DND-41 (cell line): ENCODE results near the gene CFAP206.

ENCODE experiments used
- ATAC-seq: fragments of 200-7000 bp; cut with Tn5 transposase; 3 replicates; pipeline ENCODE4 v1.9.1; 2021; ENCODE audit warnings: low read depth; ENCODE audit not compliant: insufficient read depth
- DNase-seq: peaks from one replicate; pipeline ENCODE4 v3.0.0-alpha.2; 2020
- H2AFZ ChIP-seq: 2 replicates; pipeline ENCODE4 v1.6.0; 2012; ENCODE audit warnings: low read depth, low read length
- H3K27ac ChIP-seq: 2 replicates; pipeline ENCODE4 v1.5.1; 2012; ENCODE audit warnings: low read length, inconsistent platforms
- H3K27me3 ChIP-seq: fragments of 200-600 bp; sonication (generic); 2 replicates; pipeline ENCODE4 v1.6.0; 2012; ENCODE audit warnings: low read length, mild to moderate bottlenecking, inconsistent platforms; ENCODE audit not compliant: insufficient read depth, poor library complexity
- H3K36me3 ChIP-seq: 2 replicates; pipeline ENCODE4 v1.5.1; 2012; ENCODE audit warnings: low read length, inconsistent platforms; ENCODE audit not compliant: insufficient read depth
- H3K4me1 ChIP-seq: 2 replicates; pipeline ENCODE4 v1.5.1; 2012; ENCODE audit warnings: mild to moderate bottlenecking, low read length; ENCODE audit not compliant: insufficient read depth
- H3K4me2 ChIP-seq: 2 replicates; pipeline ENCODE4 v1.6.0; 2012; ENCODE audit warnings: mild to moderate bottlenecking, moderate library complexity, low read length, inconsistent platforms; ENCODE audit not compliant: insufficient read depth
- H3K4me3 ChIP-seq, 2 experiments: fragments of 200-600 bp in 1 of 2; shearing (Covaris generic) in 1 of 2; 2 replicates each; pipeline ENCODE4 v1.5.1; 2012 to 2016; ENCODE audit warnings: inconsistent platforms in 2 of 2, low read length in 2 of 2, mild to moderate bottlenecking in 2 of 2, low read depth in 1 of 2, moderate library complexity in 1 of 2
- H3K79me2 ChIP-seq: 2 replicates; pipeline ENCODE4 v1.6.0; 2012; ENCODE audit warnings: low read length, inconsistent platforms; ENCODE audit not compliant: insufficient read depth
- H3K9ac ChIP-seq: 2 replicates; pipeline ENCODE4 v1.6.0; 2012; ENCODE audit warnings: low read depth, mild to moderate bottlenecking, inconsistent platforms, low read length, moderate library complexity
- H3K9me3 ChIP-seq: 2 replicates; pipeline ENCODE4 v1.5.1; 2012; ENCODE audit warnings: low read length, moderate library complexity, mild to moderate bottlenecking, inconsistent platforms; ENCODE audit not compliant: insufficient read depth, severe bottlenecking
- H4K20me1 ChIP-seq: 2 replicates; pipeline ENCODE4 v1.6.0; 2012; ENCODE audit warnings: low read length; ENCODE audit not compliant: insufficient read depth
- EZH2 ChIP-seq: IDR thresholded peaks from 3 replicates; pipeline ENCODE4 v1.6.1; 2012; ENCODE audit warnings: borderline replicate concordance, low read depth, mild to moderate bottlenecking, moderate library complexity, low read length, inconsistent platforms; ENCODE audit not compliant: severe bottlenecking
- TF ChIP-seq, protein P1 (sequence below): IDR thresholded peaks from 2 replicates; pipeline ENCODE4 v1.5.1; 2012; ENCODE audit warnings: borderline replicate concordance, low read length, moderate library complexity, mild to moderate bottlenecking; ENCODE audit not compliant: poor library complexity, severe bottlenecking; ENCODE audit errors: extremely low read depth

Gene CFAP206

DNA sequence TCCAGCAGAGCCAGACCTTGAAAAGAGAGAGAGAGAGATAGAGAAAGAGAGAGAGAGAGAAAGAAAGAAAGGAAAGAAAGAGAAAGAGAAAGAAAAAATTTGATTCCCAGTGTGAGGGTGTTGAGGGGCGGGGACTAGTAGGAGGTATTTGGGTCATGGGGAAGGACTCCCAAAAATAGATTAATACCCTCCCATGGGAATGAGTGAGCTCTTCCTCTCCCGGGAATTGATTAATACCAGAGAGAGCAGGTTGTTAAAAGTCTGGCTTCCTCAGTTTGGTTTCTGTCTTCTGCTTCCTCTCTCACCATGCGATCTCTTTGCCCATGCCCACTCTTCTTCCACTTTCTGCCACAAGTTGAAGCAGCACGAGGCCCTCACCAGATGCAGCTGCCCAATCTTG, 28.8 kb upstream of the CFAP206 start:
- Histone ChIP-seq H3K9me3 (no peaks in the 10 kb centered on the region), H3K27me3 (no peaks in the 10 kb centered on the region), H3K27ac (no peak overlapping the region), H3K79me2 (no peaks in the 10 kb centered on the region), H4K20me1 (no peaks in the 10 kb centered on the region), H3K4me2 (no peak overlapping the region), H3K4me1 (no peaks in the 10 kb centered on the region), H3K4me3 (no peak overlapping the region), H3K9ac (no peak overlapping the region), H3K36me3 (no peaks in the 10 kb centered on the region), H2AFZ (no peak overlapping the region)
- DNase-seq = no peak
- ATAC-seq = peak; percentile 33; the same call in 1 of the 3 replicates
- TF ChIP-seq, protein P1, sequence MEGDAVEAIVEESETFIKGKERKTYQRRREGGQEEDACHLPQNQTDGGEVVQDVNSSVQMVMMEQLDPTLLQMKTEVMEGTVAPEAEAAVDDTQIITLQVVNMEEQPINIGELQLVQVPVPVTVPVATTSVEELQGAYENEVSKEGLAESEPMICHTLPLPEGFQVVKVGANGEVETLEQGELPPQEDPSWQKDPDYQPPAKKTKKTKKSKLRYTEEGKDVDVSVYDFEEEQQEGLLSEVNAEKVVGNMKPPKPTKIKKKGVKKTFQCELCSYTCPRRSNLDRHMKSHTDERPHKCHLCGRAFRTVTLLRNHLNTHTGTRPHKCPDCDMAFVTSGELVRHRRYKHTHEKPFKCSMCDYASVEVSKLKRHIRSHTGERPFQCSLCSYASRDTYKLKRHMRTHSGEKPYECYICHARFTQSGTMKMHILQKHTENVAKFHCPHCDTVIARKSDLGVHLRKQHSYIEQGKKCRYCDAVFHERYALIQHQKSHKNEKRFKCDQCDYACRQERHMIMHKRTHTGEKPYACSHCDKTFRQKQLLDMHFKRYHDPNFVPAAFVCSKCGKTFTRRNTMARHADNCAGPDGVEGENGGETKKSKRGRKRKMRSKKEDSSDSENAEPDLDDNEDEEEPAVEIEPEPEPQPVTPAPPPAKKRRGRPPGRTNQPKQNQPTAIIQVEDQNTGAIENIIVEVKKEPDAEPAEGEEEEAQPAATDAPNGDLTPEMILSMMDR = no peak
- no peak for TF ChIP-seq EZH2

GRCh38 chr6:87382861-87383260, 24.9 kb upstream of the CFAP206 start:
- Histone ChIP-seq H3K9ac (no peak overlapping the region), H3K4me2 (no peak overlapping the region), H3K27me3 (no peaks in the 10 kb centered on the region), H3K79me2 (no peaks in the 10 kb centered on the region), H3K36me3 (no peaks in the 10 kb centered on the region), H3K27ac (no peak overlapping the region), H3K4me1 (no peaks in the 10 kb centered on the region), H3K4me3 (no peak overlapping the region), H3K9me3 (no peaks in the 10 kb centered on the region), H2AFZ (no peak overlapping the region), H4K20me1 (no peaks in the 10 kb centered on the region)
- TF ChIP-seq, protein P1 = no peak
- no peak for TF ChIP-seq EZH2
- DNase-seq = no peak
- ATAC-seq = no peak

- Histone ChIP-seq H3K4me1 (no peaks in the 10 kb centered on the region), H2AFZ (no peak overlapping the region), H3K4me2 (no peak overlapping the region), H3K36me3 (no peaks in the 10 kb centered on the region), H3K27ac (no peak overlapping the region), H3K27me3 (no peaks in the 10 kb centered on the region), H3K9ac (no peak overlapping the region), H3K9me3 (no peaks in the 10 kb centered on the region), H3K4me3 (no peak overlapping the region), H3K79me2 (no peaks in the 10 kb centered on the region), H4K20me1 (no peaks in the 10 kb centered on the region)
- DNase-seq (no peak), ATAC-seq (no peak)
- no peak for TF ChIP-seq EZH2
- TF ChIP-seq, protein P1 = no peak
These were observed 23.7 kb upstream of the CFAP206 start for GRCh38 chr6:87384038-87384437.

GRCh38 chr6:87384449-87384848, 23.3 kb upstream of the CFAP206 start:
- ATAC-seq = no peak
- H2AFZ ChIP-seq = no peak overlapping the region

More at GRCh38 chr6:87384449-87384848, 23.3 kb upstream of the CFAP206 start:
- no peak overlapping the region for H3K4me3 ChIP-seq
- DNase-seq = no peak
- TF ChIP-seq EZH2 = no peak
- TF ChIP-seq, protein P1 = no peak
- H3K9me3 ChIP-seq = no peaks in the 10 kb centered on the region
- H3K27ac ChIP-seq = no peak overlapping the region
- no peaks in the 10 kb centered on the region for H3K36me3 ChIP-seq
- no peaks in the 10 kb centered on the region for H3K27me3 ChIP-seq
- no peak overlapping the region for H3K4me2 ChIP-seq
- no peaks in the 10 kb centered on the region for H3K4me1 ChIP-seq
- no peak overlapping the region for H3K9ac ChIP-seq
- H3K79me2 ChIP-seq = no peaks in the 10 kb centered on the region
- H4K20me1 ChIP-seq = no peaks in the 10 kb centered on the region
